Spleen (tissue), 7 donors: Measurements from ENCODE around the gene KRTAP26-1.

Source experiments
- CTCF ChIP-seq, 11 experiments: fragments of 200-600 bp in 7 of 11; fragments of 450-650 bp in 4 of 11; sonication (generic) in 4 of 11; IDR thresholded peaks in 8 of 11; conservative IDR thresholded peaks in 3 of 11; 1 replicate in 7 of 11; 2 replicates in 4 of 11; pipeline versions ENCODE4 v1.4.0 to v1.8.0; 2016 to 2021; ENCODE audit warnings: antibody characterized with exemption in 11 of 11, inconsistent platforms in 4 of 11, mild to moderate bottlenecking in 1 of 11
- POLR2A ChIP-seq, 3 donors: fragments of 450-650 bp; IDR thresholded peaks; one replicate each; pipeline ENCODE4 v1.5.1; 2017; ENCODE audit warnings: antibody characterized with exemption in 3 of 3, mild to moderate bottlenecking in 1 of 3
- POLR2AphosphoS5 ChIP-seq, 3 donors: sonication (generic); formaldehyde crosslinking; IDR thresholded peaks; one replicate each; pipeline ENCODE4 v1.5.1; 2017; ENCODE audit warnings: antibody characterized with exemption in 3 of 3
- donor health status: DM: no; HTN: no; CAD: no; lungs with moderate emphysema.
- donor health status: DM: no; HTN: no; CAD: no.
- donor health status: DM: no; HTN: no; CAD: no.

- TF ChIP-seq CTCF (IDR thresholded peaks at IDR 0.05 in 8 of 11, conservative IDR thresholded peaks at IDR 0.05 in 3 of 11) (no peak), POLR2A (IDR thresholded peaks at IDR 0.05) (no peak), POLR2AphosphoS5 (IDR thresholded peaks at IDR 0.05) (no peak)
Observed at GRCh38 chr21:30271611-30272010, 48.5 kb downstream of the KRTAP26-1 start.
